Epithelial cell of alveolus of lung (primary cell): Measurements from ENCODE around the gene AGBL1. TPM values are rescaled to one million over a fixed set of nuclear protein-coding genes. Genes with fewer than 3 reads are reported as not detected.

Experiments used
- total RNA-seq: library from RNA; depleted of rRNA; stranded (reverse); fragments of >200 nt; gene quantifications from 2 replicates; pipeline ENCODE4 v1.2.1, GENCODE V29; 2015

Gene AGBL1
- not detected in 2 replicates for total RNA-seq

DNA sequence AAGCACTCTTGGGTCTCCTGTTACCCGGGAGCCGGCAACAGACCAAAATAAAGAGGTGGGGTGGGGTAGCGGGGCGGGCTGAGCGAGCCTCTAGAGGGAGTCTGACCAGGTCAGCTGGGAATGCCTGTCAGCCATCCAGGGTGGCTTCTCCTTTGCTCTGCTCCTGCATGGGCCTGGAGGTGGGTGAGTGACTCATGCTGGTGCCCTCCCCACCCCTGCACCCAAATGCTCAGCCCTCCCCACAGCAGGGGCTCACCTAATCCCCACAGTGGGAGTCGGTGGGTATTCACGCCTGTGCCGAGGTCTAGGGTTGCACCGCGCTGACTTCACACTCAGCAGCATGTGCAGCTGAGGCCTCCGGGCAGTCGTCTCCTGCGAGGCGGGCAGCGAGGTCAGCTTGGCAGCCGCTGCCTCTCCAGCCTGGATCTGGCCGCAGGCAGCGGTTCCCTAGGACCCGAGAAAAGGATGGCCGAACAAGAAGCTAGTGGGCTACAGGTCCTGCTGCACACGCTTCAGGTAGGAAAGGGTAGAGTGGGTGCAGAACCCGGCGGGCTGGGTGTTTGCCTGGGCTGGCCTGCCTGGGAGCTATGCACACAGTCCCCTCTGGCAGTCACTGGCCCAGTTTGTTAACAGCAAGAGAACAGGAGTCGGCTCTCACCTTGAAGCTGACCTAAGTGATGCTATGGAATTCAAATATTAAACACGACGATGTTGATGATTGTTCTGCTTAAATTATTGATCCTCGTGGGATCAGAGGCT, at the start of gene AGBL1:
Gene AGBL1, plus strand, starts transcription at position 364 of the 759 bp plus-strand sequence.

